ENCODE measurements around the gene MECP2. TPM values are rescaled to one million over a fixed set of nuclear protein-coding genes. Genes with fewer than 3 reads are reported as not detected.
A peak's percentile ranks its signal among the peaks of the same experiment; 100 is the strongest.

The MECP2 gene
- total RNA-seq, 3 donors from 2014 or later, result 56.3 to 58.3 (median 57.8) TPM

DNA sequence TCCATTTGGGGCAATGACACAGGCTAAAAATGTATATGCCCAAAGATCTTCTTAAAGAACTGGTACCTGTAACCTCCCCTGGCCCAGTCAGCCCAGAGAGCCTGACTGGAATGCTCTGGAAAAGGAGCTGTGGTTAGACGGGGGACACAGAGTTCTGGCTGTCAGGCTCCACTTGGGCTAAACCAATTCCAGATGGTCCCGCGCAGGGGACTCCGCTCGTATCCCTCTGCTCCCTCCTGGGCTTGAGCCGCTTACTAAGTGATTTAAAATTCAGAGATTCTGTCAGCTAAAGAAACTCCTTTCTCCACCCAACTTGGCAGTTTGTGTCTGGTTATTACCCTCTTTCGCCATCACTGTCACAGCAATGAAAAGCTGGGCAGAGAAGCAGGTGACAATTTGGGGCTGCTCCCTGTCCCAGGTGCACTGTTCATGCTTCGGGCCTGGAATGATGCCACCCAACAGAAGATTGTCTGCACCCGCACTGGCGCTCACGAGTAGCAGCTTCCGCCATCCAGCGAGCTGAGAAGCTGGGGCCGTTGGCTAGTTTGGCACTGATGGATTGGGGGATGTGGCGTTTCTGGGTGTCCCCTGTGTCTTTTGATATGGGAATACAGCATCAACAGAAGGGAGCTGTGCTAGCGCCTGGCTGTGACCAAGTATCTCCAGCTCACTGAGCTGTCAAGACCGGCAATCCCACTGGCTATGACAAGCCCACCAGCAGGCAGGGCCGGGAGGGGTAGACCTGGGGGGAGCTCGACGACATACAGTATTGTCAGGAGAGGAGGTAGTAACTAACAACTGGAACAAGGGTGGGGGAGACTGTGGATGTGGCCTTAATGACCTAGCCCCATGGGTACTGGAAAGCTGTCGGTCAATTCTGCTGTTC, 71.1 kb downstream of the MECP2 start:
- no peaks in the 10 kb centered on the region for H3K36me3 ChIP-seq
- intact Hi-C loops (cut with DNase I; ENCODE audit: low total_unique reads), result no loop called here
- no peaks in the 10 kb centered on the region for H3K9me3 ChIP-seq
- H3K4me1 ChIP-seq, result no peaks in the 10 kb centered on the region
- DNase-seq (ENCODE audit: low spot score in 2 of 2), result no peak
- TF ChIP-seq POLR2AphosphoS5 (IDR thresholded peaks at IDR 0.05), result no peak
- TF ChIP-seq, protein P1, sequence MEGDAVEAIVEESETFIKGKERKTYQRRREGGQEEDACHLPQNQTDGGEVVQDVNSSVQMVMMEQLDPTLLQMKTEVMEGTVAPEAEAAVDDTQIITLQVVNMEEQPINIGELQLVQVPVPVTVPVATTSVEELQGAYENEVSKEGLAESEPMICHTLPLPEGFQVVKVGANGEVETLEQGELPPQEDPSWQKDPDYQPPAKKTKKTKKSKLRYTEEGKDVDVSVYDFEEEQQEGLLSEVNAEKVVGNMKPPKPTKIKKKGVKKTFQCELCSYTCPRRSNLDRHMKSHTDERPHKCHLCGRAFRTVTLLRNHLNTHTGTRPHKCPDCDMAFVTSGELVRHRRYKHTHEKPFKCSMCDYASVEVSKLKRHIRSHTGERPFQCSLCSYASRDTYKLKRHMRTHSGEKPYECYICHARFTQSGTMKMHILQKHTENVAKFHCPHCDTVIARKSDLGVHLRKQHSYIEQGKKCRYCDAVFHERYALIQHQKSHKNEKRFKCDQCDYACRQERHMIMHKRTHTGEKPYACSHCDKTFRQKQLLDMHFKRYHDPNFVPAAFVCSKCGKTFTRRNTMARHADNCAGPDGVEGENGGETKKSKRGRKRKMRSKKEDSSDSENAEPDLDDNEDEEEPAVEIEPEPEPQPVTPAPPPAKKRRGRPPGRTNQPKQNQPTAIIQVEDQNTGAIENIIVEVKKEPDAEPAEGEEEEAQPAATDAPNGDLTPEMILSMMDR (IDR thresholded peaks at IDR 0.05), result no peak
- TF ChIP-seq POLR2A (IDR thresholded peaks at IDR 0.05), result no peak
- H3K27ac ChIP-seq, result peak overlapping the region in 1 of 2 donors; percentile 48
- H3K4me3 ChIP-seq, result no peak overlapping the region
- H3K27me3 ChIP-seq, result peaks cover 0 to 64% of the 10 kb centered on the region in 2 donors

DNA sequence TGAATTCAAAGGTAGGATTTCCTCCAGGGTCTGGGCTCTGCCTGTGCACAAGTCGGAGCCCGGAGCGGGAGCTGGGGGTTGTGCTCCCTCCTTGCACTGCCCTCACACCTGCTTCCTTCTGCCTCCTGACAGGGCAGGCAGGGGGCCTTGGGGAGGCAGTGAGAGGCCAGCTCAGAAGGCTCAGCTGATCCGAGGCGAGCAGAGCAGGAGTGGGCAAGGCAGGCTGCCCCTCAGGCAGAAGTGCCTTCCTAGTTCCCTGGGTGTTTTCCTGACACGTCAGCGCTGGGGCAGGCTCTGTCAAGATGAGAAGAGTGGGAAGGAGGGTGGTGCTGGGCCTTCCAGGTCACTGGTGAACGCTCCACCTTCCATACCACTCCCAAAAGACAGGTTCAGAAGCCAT, 72.3 kb downstream of the MECP2 start:
- Histone ChIP-seq H3K4me3 (no peak overlapping the region), H3K4me1 (no peaks in the 10 kb centered on the region), H3K27ac (peak overlapping the region in 1 of 2 donors; percentile 1), H3K27me3 (peaks cover 0 to 75% of the 10 kb centered on the region in 2 donors), H3K36me3 (no peaks in the 10 kb centered on the region), H3K9me3 (no peaks in the 10 kb centered on the region)
- intact Hi-C loops (cut with DNase I; ENCODE audit: low total_unique reads), result no loop called here
- TF ChIP-seq POLR2A (IDR thresholded peaks at IDR 0.05) (no peak), POLR2AphosphoS5 (IDR thresholded peaks at IDR 0.05) (no peak)
- TF ChIP-seq, protein P1 (IDR thresholded peaks at IDR 0.05), result no peak
- no peak for DNase-seq (ENCODE audit: low spot score in 2 of 2)

DNA sequence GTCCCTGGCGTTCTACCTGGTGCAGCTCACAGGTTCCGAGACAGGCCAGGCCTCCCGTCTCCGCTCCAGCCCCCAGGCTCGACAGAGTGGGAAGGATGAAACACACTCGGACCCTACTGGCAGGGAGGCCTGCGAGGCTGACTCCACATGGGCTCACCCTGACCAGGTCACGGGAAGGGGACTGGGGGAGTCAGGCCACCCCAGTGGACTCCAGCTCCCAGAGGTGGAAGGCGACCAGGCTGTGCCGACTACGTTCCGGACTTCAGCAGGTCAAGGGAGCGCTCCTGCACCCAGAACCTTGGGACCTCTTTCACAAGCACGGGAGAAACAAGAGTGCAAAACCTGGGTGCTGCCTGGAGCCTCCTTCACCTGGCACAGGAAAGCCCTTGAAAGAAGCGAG, 73.2 kb downstream of the MECP2 start:
- H3K27me3 ChIP-seq, result peaks cover 0 to 69% of the 10 kb centered on the region in 2 donors
- intact Hi-C loops (cut with DNase I; ENCODE audit: low total_unique reads), result no loop called here
- H3K36me3 ChIP-seq, result no peaks in the 10 kb centered on the region
- no peaks in the 10 kb centered on the region for H3K9me3 ChIP-seq
- H3K27ac ChIP-seq, result peak overlapping the region in 1 of 2 donors; percentile 25
- TF ChIP-seq, protein P1 (IDR thresholded peaks at IDR 0.05), result no peak
- TF ChIP-seq POLR2A (IDR thresholded peaks at IDR 0.05) (no peak), POLR2AphosphoS5 (IDR thresholded peaks at IDR 0.05) (no peak)
- no peak for DNase-seq (ENCODE audit: low spot score in 2 of 2)
- H3K4me1 ChIP-seq, result no peaks in the 10 kb centered on the region
- H3K4me3 ChIP-seq, result no peak overlapping the region

DNA sequence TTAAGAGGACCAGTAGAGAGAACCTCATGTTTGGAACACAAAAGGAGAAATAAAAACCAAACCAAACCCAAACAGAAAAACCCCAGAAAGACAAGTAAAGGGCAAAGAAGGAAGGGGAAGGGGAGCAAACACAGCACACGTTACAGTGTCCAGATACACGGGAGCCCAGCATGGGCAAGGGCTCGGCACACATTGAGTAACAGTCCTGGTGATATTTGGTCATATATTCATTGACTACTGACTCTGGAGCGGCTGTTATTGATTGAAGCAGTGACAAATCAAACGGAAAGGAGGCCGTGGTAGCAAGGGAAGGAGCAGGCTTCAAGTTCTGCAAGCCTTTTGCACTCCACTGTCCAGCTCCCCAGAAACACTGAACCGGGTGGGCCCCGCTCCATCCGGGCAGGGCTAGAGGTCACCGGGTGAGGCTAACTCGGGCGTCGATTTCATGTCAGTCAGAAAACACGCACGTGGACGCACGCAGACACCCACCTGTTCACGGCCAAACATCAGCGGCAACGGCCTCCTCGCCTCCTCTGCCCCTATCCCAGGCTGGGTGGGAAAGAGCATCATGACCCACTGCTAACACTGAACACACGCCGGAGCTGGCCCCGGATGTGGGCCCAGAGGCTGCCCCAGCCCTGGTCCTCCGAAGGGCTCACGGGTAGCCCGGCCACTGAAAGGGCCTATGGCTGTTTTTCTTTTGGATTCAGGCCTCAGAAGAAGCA, 74.1 kb downstream of the MECP2 start:
- H3K4me3 ChIP-seq, result no peak overlapping the region
- no peaks in the 10 kb centered on the region for H3K4me1 ChIP-seq
- peaks cover 0 to 65% of the 10 kb centered on the region in 2 donors for H3K27me3 ChIP-seq
- H3K36me3 ChIP-seq, result no peaks in the 10 kb centered on the region
- DNase-seq (ENCODE audit: low spot score in 2 of 2), result no peak
- intact Hi-C loops (cut with DNase I; ENCODE audit: low total_unique reads), result no loop called here
- no peaks in the 10 kb centered on the region for H3K9me3 ChIP-seq
- H3K27ac ChIP-seq, result no peak overlapping the region
- TF ChIP-seq POLR2A (IDR thresholded peaks at IDR 0.05), result no peak
- no peak for TF ChIP-seq POLR2AphosphoS5 (IDR thresholded peaks at IDR 0.05)
- TF ChIP-seq, protein P1 (IDR thresholded peaks at IDR 0.05), result no peak

DNA sequence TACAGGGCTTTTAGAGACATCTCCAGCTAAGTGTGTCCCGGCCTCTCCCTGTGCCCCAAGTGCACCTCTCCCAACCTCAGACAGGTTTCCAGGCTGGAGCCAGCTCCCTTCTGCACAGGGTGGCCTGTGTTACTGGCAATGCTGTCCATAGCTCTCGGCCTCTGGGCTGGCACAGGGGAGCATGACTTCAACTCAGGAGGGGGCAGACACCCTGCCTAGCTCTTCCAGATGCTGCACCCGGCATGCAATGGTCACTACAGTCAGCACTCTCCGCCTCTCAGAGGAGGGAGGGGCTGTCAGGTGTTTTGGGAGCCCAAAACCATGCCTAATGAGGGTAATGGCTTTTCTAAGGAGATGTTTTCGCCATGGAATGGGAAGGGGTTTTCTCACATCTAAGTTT, 75.4 kb downstream of the MECP2 start:
- H3K9me3 ChIP-seq, result no peaks in the 10 kb centered on the region
- H3K4me1 ChIP-seq, result no peaks in the 10 kb centered on the region
- H3K36me3 ChIP-seq, result no peaks in the 10 kb centered on the region
- no peak overlapping the region for H3K4me3 ChIP-seq
- H3K27ac ChIP-seq, result peak overlapping the region in 1 of 2 donors; percentile 32
- intact Hi-C loops (cut with DNase I; ENCODE audit: low total_unique reads), result no loop called here
- H3K27me3 ChIP-seq, result peaks cover 0 to 53% of the 10 kb centered on the region in 2 donors
- TF ChIP-seq POLR2AphosphoS5 (IDR thresholded peaks at IDR 0.05) (no peak), POLR2A (IDR thresholded peaks at IDR 0.05) (no peak)
- TF ChIP-seq, protein P1 (IDR thresholded peaks at IDR 0.05), result no peak
- DNase-seq (ENCODE audit: low spot score in 2 of 2), result no peak

Data from breast epithelium (tissue), 4 donors.